22Rv1 (cell line): ENCODE results near the gene TRPV2.

Experiments
- H3K27ac ChIP-seq: fragments of 450-650 bp; 2 replicates; pipeline ENCODE4 v1.5.1; 2017
- ZFX ChIP-seq: fragments of 450-650 bp; IDR thresholded peaks from 2 replicates; pipeline ENCODE4 v1.6.1; 2017; ENCODE audit warnings: antibody characterized with exemption, borderline replicate concordance
- TF ChIP-seq, protein P1 (sequence below): fragments of 450-650 bp; IDR thresholded peaks from 2 replicates; pipeline ENCODE4 v1.5.1; 2017; ENCODE audit warnings: mild to moderate bottlenecking

TRPV2 gene

GRCh38 chr17:16484445-16485175 lies 69.2 kb downstream of the TRPV2 start:
- no peak for TF ChIP-seq ZFX
- TF ChIP-seq, protein P1, sequence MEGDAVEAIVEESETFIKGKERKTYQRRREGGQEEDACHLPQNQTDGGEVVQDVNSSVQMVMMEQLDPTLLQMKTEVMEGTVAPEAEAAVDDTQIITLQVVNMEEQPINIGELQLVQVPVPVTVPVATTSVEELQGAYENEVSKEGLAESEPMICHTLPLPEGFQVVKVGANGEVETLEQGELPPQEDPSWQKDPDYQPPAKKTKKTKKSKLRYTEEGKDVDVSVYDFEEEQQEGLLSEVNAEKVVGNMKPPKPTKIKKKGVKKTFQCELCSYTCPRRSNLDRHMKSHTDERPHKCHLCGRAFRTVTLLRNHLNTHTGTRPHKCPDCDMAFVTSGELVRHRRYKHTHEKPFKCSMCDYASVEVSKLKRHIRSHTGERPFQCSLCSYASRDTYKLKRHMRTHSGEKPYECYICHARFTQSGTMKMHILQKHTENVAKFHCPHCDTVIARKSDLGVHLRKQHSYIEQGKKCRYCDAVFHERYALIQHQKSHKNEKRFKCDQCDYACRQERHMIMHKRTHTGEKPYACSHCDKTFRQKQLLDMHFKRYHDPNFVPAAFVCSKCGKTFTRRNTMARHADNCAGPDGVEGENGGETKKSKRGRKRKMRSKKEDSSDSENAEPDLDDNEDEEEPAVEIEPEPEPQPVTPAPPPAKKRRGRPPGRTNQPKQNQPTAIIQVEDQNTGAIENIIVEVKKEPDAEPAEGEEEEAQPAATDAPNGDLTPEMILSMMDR: no peak
- H3K27ac ChIP-seq: no peak overlapping the region
